Stimulated activated CD4-positive, alpha-beta T cell treated with anti-CD3 and anti-CD28 coated beads, TNF-alpha, amount 100 ng/mL, for 24 hours (primary cell): Measurements from ENCODE around the gene ACTN1.

Experiments used
- DNase-seq, 3 experiments: peaks; one replicate each; pipeline ENCODE4 v3.0.0-alpha.2; 2020; ENCODE audit warnings: low read depth in 3 of 3

Gene ACTN1

GRCh38 chr14:68937471-68938270 lies 41.4 kb downstream of the ACTN1 start:
- no peak for DNase-seq

- no peak for DNase-seq
Observed at GRCh38 chr14:68936980-68937379, 42.1 kb downstream of the ACTN1 start.

- no peak for DNase-seq
Observed at GRCh38 chr14:68936476-68936875, 42.6 kb downstream of the ACTN1 start.

GRCh38 chr14:68935761-68936214 lies 43.3 kb downstream of the ACTN1 start:
- DNase-seq, result no peak

- DNase-seq, result no peak
Observed at GRCh38 chr14:68934066-68934465, 45.0 kb downstream of the ACTN1 start.

- no peak for DNase-seq
Observed at GRCh38 chr14:68932686-68933085, 46.4 kb downstream of the ACTN1 start.

- no peak for DNase-seq
Observed at GRCh38 chr14:68932231-68932630, 46.9 kb downstream of the ACTN1 start.

GRCh38 chr14:68931474-68932051 lies 47.5 kb downstream of the ACTN1 start:
- DNase-seq, result no peak

GRCh38 chr14:68931063-68931462 lies 48.0 kb downstream of the ACTN1 start:
- DNase-seq, result no peak

- no peak for DNase-seq
Observed at GRCh38 chr14:68929623-68930307, 49.3 kb downstream of the ACTN1 start.

GRCh38 chr14:68928770-68929550 lies 50.1 kb downstream of the ACTN1 start:
- no peak for DNase-seq

- no peak for DNase-seq
Observed at GRCh38 chr14:68927956-68928675, 51.0 kb downstream of the ACTN1 start.

- no peak for DNase-seq
Observed at GRCh38 chr14:68927089-68927488, 52.0 kb downstream of the ACTN1 start.

GRCh38 chr14:68926236-68926635 lies 52.9 kb downstream of the ACTN1 start:
- no peak for DNase-seq

- no peak for DNase-seq
Observed at GRCh38 chr14:68925373-68925772, 53.7 kb downstream of the ACTN1 start.

GRCh38 chr14:68924186-68925158 lies 54.6 kb downstream of the ACTN1 start:
- DNase-seq, result no peak

GRCh38 chr14:68922886-68923285 lies 56.2 kb downstream of the ACTN1 start:
- DNase-seq, result no peak

- no peak for DNase-seq
Observed at GRCh38 chr14:68922201-68922621, 56.9 kb downstream of the ACTN1 start.

GRCh38 chr14:68921666-68922065 lies 57.4 kb downstream of the ACTN1 start:
- no peak for DNase-seq

- no peak for DNase-seq
Observed at GRCh38 chr14:68921049-68921448, 58.1 kb downstream of the ACTN1 start.
